IMR-90 (cell line): Measurements from ENCODE around the gene DUS1L. TPM values are rescaled to one million over a fixed set of nuclear protein-coding genes. Genes with fewer than 3 reads are reported as not detected.

ENCODE experiments used
- ATAC-seq: fragments of 200-7000 bp; cut with Tn5 transposase; 2 replicates; pipeline ENCODE4 v1.9.1; 2020; ENCODE audit warnings: low read depth, mild to moderate bottlenecking, moderate library complexity
- BruUV-seq: library from RNA; stranded (reverse); fragments of 400-500 nt; replicated peaks from 2 replicates; lab custom pipeline; 2021; lab: Mats Ljungman, UMichigan
- CTCF ChIA-PET: fragments of 300-600 bp; formaldehyde crosslinking; extraction: SDS; loops from one replicate; lab custom pipeline; 2021; ENCODE audit warnings: antibody characterized with exemption; lab: Yijun Ruan, JAX
- POLR2A ChIA-PET: fragments of 300-600 bp; sonication (Branson Sonifier 250); formaldehyde crosslinking; loops from one replicate; lab custom pipeline; 2022; ENCODE audit warnings: antibody characterized with exemption; ENCODE audit not compliant: unreplicated experiment; lab: Charles Lee
- DNase-seq: peaks from one replicate; pipeline ENCODE4 v3.0.0; 2013
- H2AFZ ChIP-seq: replicated peaks from 2 replicates; pipeline ENCODE3; 2013; ENCODE audit warnings: low read length, mild to moderate bottlenecking; ENCODE audit not compliant: poor library complexity
- H2AK5ac ChIP-seq: 2 replicates; pipeline ENCODE4 v1.6.1; 2013; ENCODE audit warnings: low read depth, low read length, inconsistent platforms
- H2AK9ac ChIP-seq: replicated peaks from 2 replicates; pipeline ENCODE3; 2013; ENCODE audit warnings: mild to moderate bottlenecking, low read depth, low read length, moderate library complexity; ENCODE audit not compliant: poor library complexity
- H2BK120ac ChIP-seq: 2 replicates; pipeline ENCODE4 v1.6.1; 2013; ENCODE audit warnings: low read depth, low read length, inconsistent platforms
- H2BK15ac ChIP-seq: 3 replicates; pipeline ENCODE4 v1.6.1; 2013; ENCODE audit warnings: low read depth, low read length, inconsistent platforms
- H2BK20ac ChIP-seq: 2 replicates; pipeline ENCODE4 v1.6.1; 2013; ENCODE audit warnings: low read depth, mild to moderate bottlenecking, inconsistent platforms, low read length, moderate library complexity
- H2BK5ac ChIP-seq: 2 replicates; pipeline ENCODE4 v1.6.1; 2013; ENCODE audit warnings: mild to moderate bottlenecking, low read depth, low read length, inconsistent platforms; ENCODE audit not compliant: poor library complexity, severe bottlenecking
- H3K14ac ChIP-seq: replicated peaks from 2 replicates; pipeline ENCODE4 v1.6.1; 2013; ENCODE audit warnings: low read depth, low read length, inconsistent platforms
- H3K18ac ChIP-seq: 2 replicates; pipeline ENCODE4 v1.6.1; 2013; ENCODE audit warnings: low read depth, low read length, control low read depth
- H3K23ac ChIP-seq: 2 replicates; pipeline ENCODE4 v1.6.1; 2013; ENCODE audit warnings: low read depth, low read length, inconsistent platforms
- H3K27ac ChIP-seq: 2 replicates; pipeline ENCODE4 v1.5.1; 2013; ENCODE audit warnings: mild to moderate bottlenecking, control low read depth, low read length; ENCODE audit not compliant: insufficient read depth
- H3K27me3 ChIP-seq: 2 replicates; pipeline ENCODE4 v1.6.1; 2013; ENCODE audit warnings: low read length; ENCODE audit not compliant: control insufficient read depth, insufficient read depth
- H3K36me3 ChIP-seq: 2 replicates; pipeline ENCODE4 v1.6.1; 2013; ENCODE audit warnings: low read length, mixed read lengths; ENCODE audit not compliant: control insufficient read depth, insufficient read depth
- H3K4ac ChIP-seq: 2 replicates; pipeline ENCODE4 v1.6.1; 2013; ENCODE audit warnings: low read depth, low read length, inconsistent platforms
- H3K4me1 ChIP-seq: 2 replicates; pipeline ENCODE4 v1.6.1; 2013; ENCODE audit warnings: low read length, mixed read lengths; ENCODE audit not compliant: control insufficient read depth, insufficient read depth
- H3K4me2 ChIP-seq: 2 replicates; pipeline ENCODE4 v1.6.1; 2013; ENCODE audit warnings: low read depth, mild to moderate bottlenecking, control low read depth, low read length, moderate library complexity
- H3K4me3 ChIP-seq: 2 replicates; pipeline ENCODE4 v1.5.1; 2013; ENCODE audit warnings: low read depth, mild to moderate bottlenecking, control low read depth, low read length, moderate library complexity; ENCODE audit not compliant: insufficient read depth
- H3K56ac ChIP-seq: 2 replicates; pipeline ENCODE4 v1.6.1; 2013; ENCODE audit warnings: low read length, inconsistent platforms; ENCODE audit not compliant: insufficient read depth; ENCODE audit errors: extremely low read depth
- H3K79me1 ChIP-seq, 2 experiments: 2 replicates each; pipeline ENCODE4 v1.6.1; 2013; ENCODE audit warnings: low read length in 2 of 2, inconsistent platforms in 1 of 2, low read depth in 1 of 2
- H3K9ac ChIP-seq: 2 replicates; pipeline ENCODE4 v1.6.1; 2013; ENCODE audit warnings: low read depth, low read length, control low read depth
- H3K9me1 ChIP-seq: 2 replicates; pipeline ENCODE4 v1.6.1; 2013; ENCODE audit warnings: low read length, inconsistent platforms; ENCODE audit not compliant: insufficient read depth
- H3K9me3 ChIP-seq: 2 replicates; pipeline ENCODE4 v1.6.1; 2013; ENCODE audit warnings: low read length; ENCODE audit not compliant: control insufficient read depth, insufficient read depth
- H4K20me1 ChIP-seq: 2 replicates; pipeline ENCODE4 v1.6.1; 2013; ENCODE audit warnings: low read length, inconsistent platforms; ENCODE audit not compliant: insufficient read depth
- H4K5ac ChIP-seq: 2 replicates; pipeline ENCODE4 v1.6.1; 2013; ENCODE audit warnings: mild to moderate bottlenecking, low read depth, low read length, control low read depth
- H4K8ac ChIP-seq, 2 experiments: 2 replicates each; pipeline ENCODE4 v1.6.1; 2013; ENCODE audit warnings: low read depth in 2 of 2, low read length in 2 of 2, control low read depth in 1 of 2, inconsistent platforms in 1 of 2
- H4K91ac ChIP-seq: 2 replicates; pipeline ENCODE4 v1.6.1; 2013; ENCODE audit warnings: low read depth, low read length, inconsistent platforms; ENCODE audit not compliant: insufficient read depth
- CHD1 ChIP-seq: IDR thresholded peaks from 2 replicates; pipeline ENCODE4 v1.6.1; 2012; ENCODE audit warnings: low read depth, low read length, improper control_type of control experiment
- CTCF ChIP-seq: conservative IDR thresholded peaks from 2 replicates; pipeline ENCODE4 v1.5.1; 2012; ENCODE audit warnings: mild to moderate bottlenecking, low read depth, low read length, improper control_type of control experiment
- FOS ChIP-seq: fragments of 150-350 bp; IDR thresholded peaks from 2 replicates; pipeline ENCODE4 v1.6.1; 2016; ENCODE audit warnings: low read depth, low read length
- MAZ ChIP-seq: IDR thresholded peaks from 2 replicates; pipeline ENCODE4 v1.6.1; 2012; ENCODE audit warnings: low read depth, mild to moderate bottlenecking, low read length, improper control_type of control experiment, moderate library complexity, borderline replicate concordance
- RAD21 ChIP-seq: IDR thresholded peaks from 2 replicates; pipeline ENCODE4 v1.6.1; 2012; ENCODE audit warnings: low read length, improper control_type of control experiment
- RCOR1 ChIP-seq: IDR thresholded peaks from 2 replicates; pipeline ENCODE4 v1.6.1; 2012; ENCODE audit warnings: mild to moderate bottlenecking, low read length, improper control_type of control experiment; ENCODE audit not compliant: insufficient replicate concordance
- RFX5 ChIP-seq: IDR thresholded peaks from 2 replicates; pipeline ENCODE4 v1.8.0; 2012; ENCODE audit warnings: low read depth, mild to moderate bottlenecking, low read length, moderate library complexity
- WGBS, 2 experiments: methylation state at CpG; one replicate each; pipeline versions ENCODE4 v1.1.5 to v1.1.7; 2013; ENCODE audit warnings: missing lambda C conversion rate in 2 of 2; ENCODE audit not compliant: insufficient read length in 1 of 2; ENCODE audit errors: extremely low coverage in 2 of 2; 5-methylcytosine and 5-hydroxymethylcytosine counted together
- dilution Hi-C: fragments of 300-500 bp; cut with HindIII; formaldehyde crosslinking; loops from one replicate; pipeline ENCODE4 v1.14.3; 2018; ENCODE audit warnings: low sequenced_read_pairs; ENCODE audit not compliant: unreplicated experiment
- in situ Hi-C: fragments of 300-500 bp; cut with MboI; formaldehyde crosslinking; loops from 3 replicates; pipeline ENCODE4 v1.14.3; 2019; ENCODE audit warnings: low sequenced_read_pairs, inconsistent platforms, mixed read lengths
- intact Hi-C: fragments of 100-400 bp; cut with micrococcal nuclease; formaldehyde crosslinking; loops from 2 replicates; pipeline ENCODE4 v1.10.0; 2022
- polyA plus RNA-seq, 3 experiments: library from polyadenylated mRNA; depleted of rRNA; stranded (reverse); fragments of >200 nt; gene quantifications; 2 replicates each; pipeline ENCODE4 v1.2.3, GENCODE V29; 2012; ENCODE audit warnings: low replicate concordance in 1 of 3
- total RNA-seq: library from RNA; depleted of rRNA; stranded (reverse); fragments of >200 nt; gene quantifications from 2 replicates; pipeline ENCODE4 v1.2.3, GENCODE V29; 2012

The DUS1L gene
- total and polyA plus RNA-seq, 2 of the 4 experiments (the other 2 are of a cell fraction) = 29.0 to 76.9 TPM

- Histone ChIP-seq H2BK20ac (no peak overlapping the region), H3K9me3 (no peaks in the 10 kb centered on the region), H3K79me1 (no peaks in the 10 kb centered on the region; a peak in 2 of 4 replicates), H2BK15ac (no peak overlapping the region), H3K4me2 (no peak overlapping the region), H3K36me3 (peaks cover 94% of the 10 kb centered on the region), H3K14ac (no peak overlapping the region), H3K56ac (no peak overlapping the region), H3K4me3 (no peak overlapping the region), H2AK5ac (no peak overlapping the region), H2AFZ (no peak overlapping the region), H2BK120ac (no peak overlapping the region), H4K8ac (no peak overlapping the region), H3K9me1 (no peaks in the 10 kb centered on the region), H3K4me1 (no peaks in the 10 kb centered on the region), H3K27me3 (no peaks in the 10 kb centered on the region), H4K91ac (no peak overlapping the region), H3K23ac (no peak overlapping the region), H4K5ac (no peak overlapping the region), H4K20me1 (no peaks in the 10 kb centered on the region; the same call in none of the 2 replicates), H2BK5ac (no peak overlapping the region), H3K9ac (no peak overlapping the region), H3K18ac (no peak overlapping the region), H3K27ac (no peak overlapping the region), H2AK9ac (no peak overlapping the region), H3K4ac (no peak overlapping the region)
- DNase-seq = no peak
- intact Hi-C loops (no loop called here), in situ Hi-C loops (no loop called here), dilution Hi-C loops (no loop called here)
- CTCF ChIA-PET = no interaction called here
- TF ChIP-seq RFX5 (no peak), MAZ (no peak), RAD21 (no peak), FOS (no peak), CTCF (no peak), RCOR1 (no peak), CHD1 (no peak)
- WGBS, 2 experiments = 98% methylated on average over 13 of the region's 25 CpGs; no CpG with 5 or more reads in 1 of the 2 experiments
- POLR2A ChIA-PET = no interaction called here
- ATAC-seq = no peak
- no TSS peak for BruUV-seq
Observed at GRCh38 chr17:82085931-82086764, 20.5 kb upstream of the DUS1L start.
